B cell (primary cell): ENCODE data around the gene CTDNEP1.

Experiments used
- EZH2 ChIP-seq: IDR thresholded peaks from 2 replicates; pipeline ENCODE4 v1.6.1; 2012; ENCODE audit warnings: borderline replicate concordance, low read depth, mild to moderate bottlenecking, moderate library complexity, low read length; ENCODE audit not compliant: insufficient read depth, poor library complexity, severe bottlenecking
- TF ChIP-seq, protein P1 (sequence below): fragments of 200-600 bp; IDR thresholded peaks from one replicate; pipeline ENCODE4 v1.8.0; 2022; ENCODE audit warnings: antibody characterized with exemption, mild to moderate bottlenecking

DNA sequence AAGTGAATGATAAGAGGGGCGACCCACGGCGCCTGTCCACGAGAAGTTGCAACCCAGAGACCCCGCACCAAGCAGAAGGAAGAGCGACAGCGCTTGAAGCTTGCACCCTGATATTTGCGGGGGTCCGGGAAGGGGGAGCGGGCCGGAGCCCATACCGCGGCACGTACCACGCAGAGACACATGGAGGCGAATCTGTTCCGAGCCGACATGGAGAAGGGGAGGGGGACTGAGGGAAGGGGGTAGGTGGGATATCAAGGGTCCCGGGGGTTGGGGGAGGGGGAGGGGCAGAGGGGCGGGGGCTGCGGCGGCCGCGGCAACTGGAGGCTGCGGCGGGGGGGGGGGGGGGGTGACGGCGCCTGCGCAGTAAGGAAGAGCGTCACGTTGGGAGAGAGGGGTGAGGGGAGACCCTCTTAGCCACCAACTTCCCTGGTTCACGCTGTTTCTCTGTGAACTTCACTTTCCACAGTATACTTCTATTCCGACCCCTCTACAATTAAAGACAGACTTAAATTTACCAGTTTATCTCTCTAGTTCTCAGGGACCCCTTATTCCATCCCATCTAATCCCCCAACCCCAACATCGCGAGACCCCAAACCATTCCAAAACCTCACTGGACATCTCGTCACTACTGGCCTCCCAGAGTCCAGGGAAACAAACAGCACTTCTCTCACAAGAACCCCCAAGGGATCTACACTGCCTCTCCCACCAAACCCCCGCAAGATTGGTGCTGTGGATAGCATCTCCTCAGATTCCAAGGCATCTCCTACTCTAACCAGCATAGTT lies 39.9 kb downstream of the CTDNEP1 start:
- TF ChIP-seq, protein P1, sequence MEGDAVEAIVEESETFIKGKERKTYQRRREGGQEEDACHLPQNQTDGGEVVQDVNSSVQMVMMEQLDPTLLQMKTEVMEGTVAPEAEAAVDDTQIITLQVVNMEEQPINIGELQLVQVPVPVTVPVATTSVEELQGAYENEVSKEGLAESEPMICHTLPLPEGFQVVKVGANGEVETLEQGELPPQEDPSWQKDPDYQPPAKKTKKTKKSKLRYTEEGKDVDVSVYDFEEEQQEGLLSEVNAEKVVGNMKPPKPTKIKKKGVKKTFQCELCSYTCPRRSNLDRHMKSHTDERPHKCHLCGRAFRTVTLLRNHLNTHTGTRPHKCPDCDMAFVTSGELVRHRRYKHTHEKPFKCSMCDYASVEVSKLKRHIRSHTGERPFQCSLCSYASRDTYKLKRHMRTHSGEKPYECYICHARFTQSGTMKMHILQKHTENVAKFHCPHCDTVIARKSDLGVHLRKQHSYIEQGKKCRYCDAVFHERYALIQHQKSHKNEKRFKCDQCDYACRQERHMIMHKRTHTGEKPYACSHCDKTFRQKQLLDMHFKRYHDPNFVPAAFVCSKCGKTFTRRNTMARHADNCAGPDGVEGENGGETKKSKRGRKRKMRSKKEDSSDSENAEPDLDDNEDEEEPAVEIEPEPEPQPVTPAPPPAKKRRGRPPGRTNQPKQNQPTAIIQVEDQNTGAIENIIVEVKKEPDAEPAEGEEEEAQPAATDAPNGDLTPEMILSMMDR, result no peak
- no peak for TF ChIP-seq EZH2
